A673 (cell line): ENCODE data around the gene NINJ2. TPM values are rescaled to one million over a fixed set of nuclear protein-coding genes. Genes with fewer than 3 reads are reported as not detected.

Experiments used
- BruUV-seq: library from RNA; stranded (reverse); fragments of 400-500 nt; replicated peaks from 2 replicates; lab custom pipeline; 2021; lab: Mats Ljungman, UMichigan
- CTCF ChIA-PET: fragments of 300-600 bp; sonication (Branson Sonifier 250); formaldehyde crosslinking; loops from one replicate; lab custom pipeline; 2022; ENCODE audit warnings: antibody characterized with exemption; lab: Charles Lee
- POLR2A ChIA-PET: fragments of 300-600 bp; sonication (Branson Sonifier 250); formaldehyde crosslinking; loops from one replicate; lab custom pipeline; 2022; ENCODE audit warnings: antibody characterized with exemption; ENCODE audit not compliant: low non-redundant PET; lab: Charles Lee
- DNase-seq: peaks from one replicate; pipeline ENCODE4 v3.0.0-alpha.2; 2015; ENCODE audit warnings: low spot score
- H3K27ac ChIP-seq: fragments of 200-600 bp; sonication (generic); 2 replicates; pipeline ENCODE4 v1.5.1; 2016; ENCODE audit warnings: mixed run types, low read depth, mild to moderate bottlenecking, mixed read lengths, antibody characterized with exemption, low read length; ENCODE audit not compliant: poor library complexity, severe bottlenecking
- H3K27me3 ChIP-seq: fragments of 200-600 bp; sonication (generic); replicated peaks from 2 replicates; pipeline ENCODE4 v1.6.1; 2017; ENCODE audit warnings: mixed run types, low read depth, mild to moderate bottlenecking, mixed read lengths, antibody characterized with exemption, low read length; ENCODE audit not compliant: insufficient read depth, poor library complexity
- H3K36me3 ChIP-seq: fragments of 200-600 bp; sonication (generic); 2 replicates; pipeline ENCODE4 v1.6.1; 2016; ENCODE audit warnings: mixed run types, mild to moderate bottlenecking, mixed read lengths, antibody characterized with exemption, low read length; ENCODE audit not compliant: insufficient read depth, poor library complexity, severe bottlenecking
- H3K4me1 ChIP-seq: fragments of 200-600 bp; sonication (generic); 2 replicates; pipeline ENCODE4 v1.6.1; 2017; ENCODE audit warnings: mixed run types, mild to moderate bottlenecking, mixed read lengths, antibody characterized with exemption, low read length; ENCODE audit not compliant: insufficient read depth, poor library complexity, severe bottlenecking
- H3K4me3 ChIP-seq: fragments of 200-600 bp; sonication (generic); 2 replicates; pipeline ENCODE4 v1.5.1; 2016; ENCODE audit warnings: low read depth, mixed run types, mild to moderate bottlenecking, mixed read lengths, low read length; ENCODE audit not compliant: poor library complexity, severe bottlenecking
- H3K9me3 ChIP-seq: fragments of 200-600 bp; sonication (generic); 2 replicates; pipeline ENCODE4 v1.6.1; 2016; ENCODE audit warnings: mixed run types, low read depth, mild to moderate bottlenecking, mixed read lengths, antibody characterized with exemption, low read length; ENCODE audit not compliant: poor library complexity, severe bottlenecking
- EZH2 ChIP-seq: fragments of 200-600 bp; sonication (generic); IDR thresholded peaks from 2 replicates; pipeline ENCODE4 v1.6.1; 2017; ENCODE audit warnings: borderline replicate concordance, low read depth, mild to moderate bottlenecking, mixed read lengths, antibody characterized with exemption, low read length; ENCODE audit not compliant: poor library complexity, severe bottlenecking
- intact Hi-C: fragments of 100-400 bp; cut with micrococcal nuclease; formaldehyde crosslinking; loops from one replicate; pipeline ENCODE4 v1.10.0; 2022; ENCODE audit not compliant: unreplicated experiment
- total RNA-seq: library from RNA; stranded (reverse); gene quantifications from 2 replicates; pipeline ENCODE4 v1.2.3, GENCODE V29; 2021
- TF ChIP-seq, protein P1 (sequence below): fragments of 300-800, 200-600 bp; sonication (generic); conservative IDR thresholded peaks from 2 replicates; pipeline ENCODE4 v1.5.1; 2017; ENCODE audit warnings: low read depth, mild to moderate bottlenecking, antibody characterized with exemption, low read length, moderate library complexity, mixed read lengths

The NINJ2 gene
- total RNA-seq, 1 experiment from 2014 or later = not detected

DNA sequence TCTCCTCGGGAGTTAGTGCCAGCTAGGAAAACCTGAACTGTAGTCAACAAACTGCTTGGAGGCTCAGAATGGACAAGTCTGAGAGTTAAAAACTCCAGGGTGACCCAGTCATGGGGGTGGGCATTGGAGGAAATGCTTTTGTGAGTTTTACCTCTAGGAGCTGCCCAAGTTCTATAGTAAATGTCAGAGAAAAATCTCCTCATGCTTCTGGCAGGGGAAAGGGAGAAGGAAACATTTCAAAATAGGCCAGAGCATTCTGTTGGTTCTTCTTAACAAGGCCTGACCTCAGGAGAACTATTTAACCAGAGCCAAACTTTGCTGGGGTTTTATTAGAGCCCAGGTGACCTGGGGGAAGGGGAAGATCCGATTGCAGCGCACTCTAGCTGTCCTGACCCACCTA is 12.3 kb downstream of the NINJ2 start:
- no peaks in the 10 kb centered on the region for H3K9me3 ChIP-seq

DNA sequence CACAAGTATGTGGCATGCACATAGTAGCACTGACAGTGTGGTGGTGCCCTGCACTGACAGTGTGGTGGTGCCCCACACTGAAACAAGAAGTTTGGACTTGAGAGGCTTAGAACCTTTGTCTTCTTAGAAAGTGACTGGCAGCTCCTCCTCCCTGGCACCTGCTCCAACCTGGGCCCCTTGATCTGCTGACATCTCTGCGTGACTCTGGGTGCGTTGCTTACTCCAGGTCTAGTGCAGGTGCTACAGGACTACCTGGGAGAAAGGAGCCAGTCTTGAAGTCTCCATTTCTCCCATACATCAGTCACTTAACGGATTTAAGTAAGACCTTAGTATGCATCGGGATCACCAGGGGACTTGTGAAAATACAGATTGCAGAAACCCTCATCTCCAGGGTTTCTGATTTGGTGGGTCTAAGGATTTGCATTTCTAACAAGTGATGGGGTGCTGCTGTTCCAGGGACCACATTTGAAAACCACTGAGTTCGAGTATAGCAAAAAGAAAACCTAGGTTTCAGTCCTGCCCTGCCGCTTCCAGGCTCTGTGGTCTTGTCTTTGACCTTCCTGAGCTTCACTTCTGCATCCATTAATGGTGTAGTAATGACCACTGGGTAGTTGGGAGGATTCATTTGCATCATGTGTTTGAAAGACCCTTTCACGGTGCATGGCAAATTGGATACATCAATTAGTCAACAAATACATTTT is 15.7 kb downstream of the NINJ2 start:
- CTCF ChIA-PET = no interaction called here
- Histone ChIP-seq H3K9me3 (no peaks in the 10 kb centered on the region), H3K36me3 (no peaks in the 10 kb centered on the region), H3K4me3 (no peak overlapping the region), H3K27ac (no peak overlapping the region), H3K27me3 (no peaks in the 10 kb centered on the region), H3K4me1 (peaks cover 9% of the 10 kb centered on the region)
- POLR2A ChIA-PET = no interaction called here
- DNase-seq = no peak
- intact Hi-C loops = no loop called here
- BruUV-seq = no TSS peak
- TF ChIP-seq EZH2 = no peak
- TF ChIP-seq, protein P1, sequence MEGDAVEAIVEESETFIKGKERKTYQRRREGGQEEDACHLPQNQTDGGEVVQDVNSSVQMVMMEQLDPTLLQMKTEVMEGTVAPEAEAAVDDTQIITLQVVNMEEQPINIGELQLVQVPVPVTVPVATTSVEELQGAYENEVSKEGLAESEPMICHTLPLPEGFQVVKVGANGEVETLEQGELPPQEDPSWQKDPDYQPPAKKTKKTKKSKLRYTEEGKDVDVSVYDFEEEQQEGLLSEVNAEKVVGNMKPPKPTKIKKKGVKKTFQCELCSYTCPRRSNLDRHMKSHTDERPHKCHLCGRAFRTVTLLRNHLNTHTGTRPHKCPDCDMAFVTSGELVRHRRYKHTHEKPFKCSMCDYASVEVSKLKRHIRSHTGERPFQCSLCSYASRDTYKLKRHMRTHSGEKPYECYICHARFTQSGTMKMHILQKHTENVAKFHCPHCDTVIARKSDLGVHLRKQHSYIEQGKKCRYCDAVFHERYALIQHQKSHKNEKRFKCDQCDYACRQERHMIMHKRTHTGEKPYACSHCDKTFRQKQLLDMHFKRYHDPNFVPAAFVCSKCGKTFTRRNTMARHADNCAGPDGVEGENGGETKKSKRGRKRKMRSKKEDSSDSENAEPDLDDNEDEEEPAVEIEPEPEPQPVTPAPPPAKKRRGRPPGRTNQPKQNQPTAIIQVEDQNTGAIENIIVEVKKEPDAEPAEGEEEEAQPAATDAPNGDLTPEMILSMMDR = no peak

More for the DNA sequence above, 12.3 kb downstream of the NINJ2 start:
- intact Hi-C loops = no loop called here
- DNase-seq = no peak
- no TSS peak for BruUV-seq
- CTCF ChIA-PET = no interaction called here
- no peaks in the 10 kb centered on the region for H3K36me3 ChIP-seq
- H3K4me3 ChIP-seq = no peak overlapping the region
- TF ChIP-seq, protein P1 = 0 out of 2 replicates have a peak, but pooled peaks have one; percentile 16
- no peak for TF ChIP-seq EZH2
- H3K4me1 ChIP-seq = no peaks in the 10 kb centered on the region
- H3K27ac ChIP-seq = no peak overlapping the region
- no peaks in the 10 kb centered on the region for H3K27me3 ChIP-seq
- POLR2A ChIA-PET = no interaction called here

DNA sequence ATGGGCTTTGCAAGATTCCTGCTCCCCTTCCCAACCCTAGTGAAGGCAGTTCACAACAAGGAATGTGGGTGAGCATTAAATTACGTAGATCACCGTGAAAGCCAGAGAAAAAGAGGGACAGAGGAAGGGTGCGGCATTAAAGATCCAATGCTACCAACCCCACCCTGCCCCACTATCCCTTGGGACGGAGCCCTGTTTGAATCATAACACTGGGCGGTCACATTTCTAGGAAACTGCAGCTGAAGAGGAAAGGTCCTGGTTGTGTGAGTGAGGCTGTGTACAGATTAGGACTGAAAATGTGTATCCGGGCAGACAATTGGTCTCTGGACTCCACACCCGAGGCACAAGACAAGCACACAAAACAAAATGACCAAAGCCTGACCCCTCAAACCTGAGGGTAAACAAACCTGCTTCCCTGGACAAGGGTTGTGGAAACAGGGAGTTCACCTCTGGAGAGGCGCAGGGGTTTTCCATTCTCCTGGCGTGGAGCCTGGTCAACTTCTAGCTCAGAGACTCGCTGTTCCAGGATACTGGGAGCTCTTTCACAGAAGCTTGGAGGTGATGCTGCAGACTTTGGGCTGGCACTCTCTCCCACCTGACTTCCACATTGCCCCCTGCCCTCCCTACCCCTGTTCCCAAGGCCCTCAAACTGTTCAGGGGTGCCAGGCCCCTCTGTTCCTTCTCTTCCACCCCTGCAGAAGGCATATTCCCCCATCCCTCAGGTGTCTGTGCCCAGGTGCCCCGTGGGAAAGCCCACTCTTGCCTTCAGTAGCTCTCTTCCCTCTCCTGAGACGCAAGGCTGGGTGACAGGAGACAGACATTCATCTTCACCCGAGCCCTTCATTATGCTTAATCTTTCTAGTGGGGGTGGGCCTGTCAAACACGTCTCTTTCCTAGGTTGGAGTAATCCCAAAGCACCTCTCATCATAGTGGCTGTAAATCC is 16.5 kb downstream of the NINJ2 start:
- BruUV-seq = no TSS peak
- POLR2A ChIA-PET = no interaction called here
- H3K27ac ChIP-seq = no peak overlapping the region
- no peak overlapping the region for H3K4me3 ChIP-seq
- no peaks in the 10 kb centered on the region for H3K27me3 ChIP-seq
- intact Hi-C loops = no loop called here
- H3K9me3 ChIP-seq = no peaks in the 10 kb centered on the region
- no peak for TF ChIP-seq EZH2
- TF ChIP-seq, protein P1 = no peak
- peaks cover 9% of the 10 kb centered on the region for H3K4me1 ChIP-seq
- DNase-seq = no peak
- H3K36me3 ChIP-seq = no peaks in the 10 kb centered on the region
- CTCF ChIA-PET = no interaction called here
